Suprapubic skin (tissue), 4 donors: ENCODE data around the gene CLDN16.

Experiments used
- CTCF ChIP-seq, 2 donors: fragments of 200-600 bp in 1 of 2; fragments of 450-650 bp in 1 of 2; sonication (generic) in 1 of 2; IDR thresholded peaks; one replicate each; pipeline ENCODE4 v1.5.1; 2016 to 2019; ENCODE audit warnings: antibody characterized with exemption in 2 of 2, mild to moderate bottlenecking in 1 of 2, moderate library complexity in 1 of 2
- EP300 ChIP-seq: sonication (generic); formaldehyde crosslinking; IDR thresholded peaks from one replicate; pipeline ENCODE4 v1.6.1; 2017; ENCODE audit warnings: antibody characterized with exemption
- POLR2A ChIP-seq, 2 donors: fragments of 450-650 bp; IDR thresholded peaks; one replicate each; pipeline ENCODE4 v1.6.1; 2017; ENCODE audit warnings: antibody characterized with exemption in 2 of 2, mild to moderate bottlenecking in 2 of 2, moderate library complexity in 2 of 2
- POLR2AphosphoS5 ChIP-seq, 3 donors: sonication (generic); formaldehyde crosslinking; IDR thresholded peaks; one replicate each; pipeline ENCODE4 v1.6.1; 2017; ENCODE audit warnings: antibody characterized with exemption in 3 of 3

- TF ChIP-seq CTCF (IDR thresholded peaks at IDR 0.05) (no peak), POLR2A (IDR thresholded peaks at IDR 0.05) (no peak), POLR2AphosphoS5 (IDR thresholded peaks at IDR 0.05) (no peak), EP300 (no peak)
Observed at GRCh38 chr3:190458040-190458439, 70.1 kb downstream of the CLDN16 start.
